Dedifferentiated amniotic fluid mesenchymal stem cell (primary cell): ENCODE data around the gene PDIA4.
A peak's percentile ranks its signal among the peaks of the same experiment; 100 is the strongest.
"Not testable (repeated sequence)": the region's sequence is repeated elsewhere in the genome, so short reads cannot be mapped to it uniquely, and the experiment has no call there.

Experiments used
- DNase-seq: peaks from one replicate; pipeline ENCODE4 v3.0.0-alpha.2; 2016; ENCODE audit errors: extremely low spot score

Gene PDIA4

DNA sequence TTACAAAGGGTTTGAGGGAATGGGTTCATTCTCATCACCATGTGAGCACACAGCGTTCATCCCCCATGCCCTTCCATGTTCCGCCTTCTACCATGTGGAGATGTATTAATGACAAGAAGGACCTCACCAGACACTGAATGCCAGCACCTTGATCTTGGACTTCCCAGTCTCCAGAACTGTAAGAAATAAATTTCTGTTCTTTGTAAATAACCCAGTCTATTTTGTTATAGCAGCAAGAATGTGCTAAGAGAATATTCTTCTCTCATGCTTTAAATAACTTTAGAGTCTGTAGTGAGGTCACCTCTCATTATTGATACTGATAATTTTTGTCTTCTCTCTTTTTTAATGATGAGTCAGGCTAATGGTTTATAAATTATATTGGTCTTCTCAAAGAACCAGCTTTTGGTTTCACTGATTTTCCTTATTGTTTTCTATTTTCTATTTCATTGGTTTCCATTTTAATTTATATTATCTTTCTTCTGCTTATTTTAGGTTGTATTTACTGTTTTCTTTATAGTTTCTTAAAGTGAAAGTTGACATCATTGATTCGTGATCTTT lies 3.1 kb upstream of the PDIA4 start:
- DNase-seq = no peak

- DNase-seq = not testable (repeated sequence)
These were observed 2.1 kb upstream of the PDIA4 start for GRCh38 chr7:149030439-149030838.

DNA sequence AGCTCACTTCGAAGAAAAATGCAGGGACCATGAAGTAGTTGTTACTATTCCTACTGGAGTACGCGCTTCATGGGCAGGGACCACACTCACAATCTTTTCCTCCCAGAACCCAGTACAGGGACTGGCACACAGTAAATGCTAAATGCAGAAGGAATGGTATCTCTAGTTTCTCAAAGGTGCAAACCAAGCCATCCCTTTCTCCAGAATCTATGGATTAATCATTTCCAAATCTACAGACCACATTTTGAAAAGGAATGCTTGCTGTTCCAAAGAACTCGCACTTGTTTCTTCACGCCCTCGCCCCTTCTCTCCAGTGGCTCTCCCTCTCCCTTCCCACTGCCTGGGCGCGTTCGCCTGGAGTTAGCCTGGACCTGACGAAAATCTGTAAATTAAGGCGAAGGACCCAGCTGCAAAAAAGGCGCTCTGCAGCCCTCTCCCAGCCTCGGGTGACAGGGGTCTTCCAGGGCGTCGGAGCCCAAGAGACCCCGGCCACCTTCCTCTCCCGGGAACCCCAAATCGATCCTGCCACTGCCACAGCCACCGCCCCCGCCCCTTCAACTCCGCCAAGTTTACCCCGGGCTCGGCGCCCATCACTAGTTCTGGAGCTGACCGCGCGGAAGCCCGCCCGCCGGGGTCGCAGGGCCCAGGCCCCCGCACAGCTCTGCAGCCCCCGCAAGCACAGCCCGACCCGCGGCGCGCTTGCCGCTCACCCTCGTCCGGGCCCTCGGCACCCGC lies 527 bp downstream of the PDIA4 start:
- DNase-seq = peak; percentile 21

- DNase-seq = no peak
These were observed 1.2 kb downstream of the PDIA4 start for GRCh38 chr7:149027055-149027454.

GRCh38 chr7:149023662-149024061 lies 4.6 kb downstream of the PDIA4 start:
- no peak for DNase-seq

DNA sequence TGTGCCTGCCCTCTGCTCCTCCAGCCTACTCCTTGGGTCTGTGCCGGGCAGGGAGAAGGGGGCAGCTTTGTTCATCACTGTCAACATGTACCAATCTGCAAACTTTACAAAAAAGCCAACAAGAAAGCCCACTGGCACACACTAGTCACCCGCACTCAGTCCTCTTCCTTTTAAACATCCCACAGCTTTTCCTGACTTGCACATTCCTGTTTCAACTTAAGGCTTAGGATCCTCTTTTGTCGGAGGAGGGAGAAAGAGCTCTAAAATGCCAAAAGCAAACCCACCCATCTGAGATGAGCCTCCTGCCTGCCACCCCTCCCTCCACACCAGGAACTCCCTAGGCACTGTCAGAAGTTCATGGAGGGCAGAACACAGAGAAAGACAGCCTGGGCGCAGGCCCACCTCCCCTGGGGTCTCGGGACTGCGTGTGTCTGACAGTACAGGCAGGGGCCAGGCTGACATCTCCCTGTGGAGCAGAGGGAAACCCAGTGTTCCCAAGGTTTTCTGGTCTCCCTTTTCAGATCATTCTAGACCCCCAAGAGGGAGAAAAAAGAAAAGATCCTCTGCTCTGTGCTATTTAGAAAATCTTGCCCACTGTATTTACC lies 5.4 kb downstream of the PDIA4 start:
- no peak for DNase-seq

DNA sequence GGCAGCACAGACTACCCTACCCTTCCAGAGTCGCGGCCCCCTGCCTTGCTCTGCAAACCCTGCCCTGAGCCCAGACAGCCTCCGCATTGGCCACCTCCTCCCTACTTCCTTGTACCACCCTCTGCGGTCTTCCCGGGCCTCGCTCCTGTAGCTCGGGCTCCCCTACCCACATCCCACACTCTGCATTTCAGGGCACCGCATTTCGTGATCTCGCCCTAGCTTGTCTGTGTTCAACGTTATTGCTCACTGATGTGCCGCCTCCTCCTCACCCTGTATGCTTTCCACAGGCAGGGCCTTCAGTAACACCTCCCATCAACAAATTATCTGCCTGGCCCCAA lies 6.6 kb downstream of the PDIA4 start:
- DNase-seq = no peak

- no peak for DNase-seq
These were observed 7.8 kb downstream of the PDIA4 start for GRCh38 chr7:149020483-149020882.

- no peak for DNase-seq
These were observed 11.4 kb downstream of the PDIA4 start for GRCh38 chr7:149016876-149017275.

GRCh38 chr7:149014309-149014708 lies 14.0 kb downstream of the PDIA4 start:
- no peak for DNase-seq

DNA sequence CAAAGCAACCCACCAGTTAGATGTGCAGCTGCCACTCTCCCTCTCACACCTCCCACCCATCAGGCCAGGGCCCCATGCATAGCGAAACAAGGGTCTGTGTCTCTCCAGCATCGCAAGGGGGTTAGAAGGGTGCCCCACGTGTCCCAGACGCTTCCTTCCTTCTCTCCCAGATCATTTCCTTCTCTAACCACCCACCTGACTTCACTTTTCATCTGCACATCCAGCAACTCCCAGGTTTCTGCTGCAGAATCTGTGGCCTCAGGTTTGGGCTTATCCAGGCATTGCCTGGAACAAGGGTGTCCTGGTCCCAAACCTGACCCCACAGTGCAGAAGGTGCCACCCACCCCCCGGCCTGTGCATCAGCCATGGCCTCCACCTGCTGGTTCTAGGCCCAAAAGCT lies 14.4 kb downstream of the PDIA4 start:
- no peak for DNase-seq

GRCh38 chr7:149012730-149013129 lies 15.6 kb downstream of the PDIA4 start:
- not testable (repeated sequence) for DNase-seq

GRCh38 chr7:149011491-149011890 lies 16.8 kb downstream of the PDIA4 start:
- DNase-seq = no peak

- DNase-seq = no peak
These were observed 17.9 kb downstream of the PDIA4 start for GRCh38 chr7:149010451-149010850.

DNA sequence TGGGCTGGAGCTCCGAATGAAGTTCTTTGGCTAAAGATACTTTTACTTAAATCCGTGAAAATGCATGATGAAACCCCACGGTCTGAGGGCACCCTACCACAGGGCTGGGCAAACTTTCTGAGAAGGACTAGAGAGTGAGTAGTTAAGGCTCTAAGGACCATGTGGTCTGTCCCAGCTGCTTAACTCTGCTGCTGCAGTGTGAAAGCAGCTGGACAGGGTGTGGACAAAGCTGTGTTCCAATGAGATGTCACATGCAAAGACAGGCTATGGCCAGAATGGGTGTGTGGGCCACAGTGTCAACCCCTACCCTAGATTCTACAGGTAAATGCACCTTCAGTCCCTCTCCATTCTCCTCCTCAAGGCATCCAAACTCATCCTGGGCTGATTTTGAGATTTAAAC lies 18.8 kb downstream of the PDIA4 start:
- no peak for DNase-seq

- no peak for DNase-seq
These were observed 20.7 kb downstream of the PDIA4 start for GRCh38 chr7:149007611-149008010.

GRCh38 chr7:149007146-149007545 lies 21.2 kb downstream of the PDIA4 start:
- no peak for DNase-seq

- no peak for DNase-seq
These were observed 22.0 kb downstream of the PDIA4 start for GRCh38 chr7:149006345-149006725.

DNA sequence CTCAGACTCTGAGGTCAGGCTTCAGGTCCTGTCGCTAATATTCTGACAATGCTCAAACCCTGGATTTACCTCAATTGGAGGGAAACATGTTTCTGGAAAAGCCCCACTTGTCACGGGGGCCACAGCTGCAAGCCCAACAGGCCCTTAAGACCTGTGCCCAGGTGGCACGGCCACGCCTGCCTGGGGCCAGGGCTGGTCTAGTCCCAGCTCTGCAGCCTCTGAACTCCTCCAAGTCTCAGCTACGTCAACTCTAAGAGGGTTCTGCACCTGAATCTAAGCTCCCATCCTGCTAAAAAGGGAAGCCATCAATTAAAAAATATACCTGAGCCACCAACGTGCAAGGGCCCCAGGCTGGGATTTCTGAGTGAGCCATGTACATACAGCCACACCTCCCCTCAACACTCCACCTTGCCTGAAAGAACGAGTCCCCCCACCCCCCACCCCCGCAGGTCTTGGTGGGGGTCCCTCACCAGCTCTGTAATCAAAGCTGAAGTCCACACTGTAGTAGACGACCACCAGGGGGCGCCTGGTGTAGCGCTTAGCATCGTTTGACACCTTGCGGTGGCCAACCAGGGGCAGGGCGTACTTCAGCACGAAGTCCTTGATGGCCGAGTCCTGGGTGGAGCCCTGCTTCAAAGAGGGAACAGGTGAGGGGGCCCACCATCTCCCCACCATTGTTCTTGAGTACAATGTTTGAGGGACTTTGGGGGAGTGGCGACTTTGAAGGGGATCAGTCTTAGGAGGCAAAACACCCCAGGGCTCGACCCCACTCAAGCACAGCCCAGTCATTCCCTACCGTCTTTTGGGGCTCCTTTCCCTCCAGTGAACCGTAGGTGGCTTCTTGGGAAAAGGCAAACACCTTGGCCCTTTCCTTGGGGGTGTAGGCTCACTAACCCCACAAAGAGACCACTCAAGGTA lies 22.6 kb downstream of the PDIA4 start:
- no peak for DNase-seq

DNA sequence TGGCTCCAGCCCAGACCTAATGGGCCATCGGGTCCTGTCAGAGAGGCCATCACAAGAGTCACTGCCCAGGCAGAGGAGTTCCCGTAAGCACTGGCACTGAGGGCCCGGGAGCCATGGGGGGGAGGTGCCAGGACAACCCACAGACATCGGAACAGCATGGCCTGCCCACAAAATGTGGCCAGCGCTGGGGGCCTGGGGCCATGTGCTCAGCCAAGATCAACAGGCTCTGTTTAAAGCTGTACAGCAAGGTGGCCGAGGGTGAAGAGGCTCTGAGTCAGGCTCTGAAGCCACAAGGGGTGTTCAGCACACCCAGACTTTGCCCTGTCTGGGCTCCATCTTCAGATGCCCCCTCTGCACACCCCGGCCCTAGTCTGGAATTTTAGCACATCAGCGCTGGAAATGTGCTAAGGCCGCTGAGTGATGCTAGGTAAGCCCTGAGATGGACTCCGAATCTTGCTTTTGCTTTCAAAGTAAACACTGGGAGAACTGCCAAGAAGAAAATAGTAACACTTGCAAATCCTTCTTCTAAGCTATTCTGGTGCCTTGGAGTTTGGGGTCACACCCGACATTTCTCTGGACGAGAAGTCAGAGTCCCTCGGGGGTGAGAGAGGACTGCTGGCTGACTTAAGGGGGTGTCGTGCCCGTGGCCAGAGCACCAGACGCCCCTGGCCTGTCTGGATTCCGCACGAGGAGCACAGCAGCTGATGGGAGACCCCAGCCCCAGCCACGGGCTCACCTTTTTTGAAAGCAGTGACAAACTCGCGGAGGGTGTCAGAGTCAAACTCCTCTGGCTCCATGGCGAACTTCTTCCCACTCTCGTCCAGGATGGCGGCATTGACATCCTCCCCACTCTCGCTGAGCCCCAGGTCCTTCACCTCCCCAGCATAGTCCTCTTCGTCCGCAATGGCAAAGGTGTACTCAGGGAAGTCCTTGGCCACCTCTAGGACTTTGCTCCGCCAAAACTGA lies 23.6 kb downstream of the PDIA4 start:
- DNase-seq = no peak

DNA sequence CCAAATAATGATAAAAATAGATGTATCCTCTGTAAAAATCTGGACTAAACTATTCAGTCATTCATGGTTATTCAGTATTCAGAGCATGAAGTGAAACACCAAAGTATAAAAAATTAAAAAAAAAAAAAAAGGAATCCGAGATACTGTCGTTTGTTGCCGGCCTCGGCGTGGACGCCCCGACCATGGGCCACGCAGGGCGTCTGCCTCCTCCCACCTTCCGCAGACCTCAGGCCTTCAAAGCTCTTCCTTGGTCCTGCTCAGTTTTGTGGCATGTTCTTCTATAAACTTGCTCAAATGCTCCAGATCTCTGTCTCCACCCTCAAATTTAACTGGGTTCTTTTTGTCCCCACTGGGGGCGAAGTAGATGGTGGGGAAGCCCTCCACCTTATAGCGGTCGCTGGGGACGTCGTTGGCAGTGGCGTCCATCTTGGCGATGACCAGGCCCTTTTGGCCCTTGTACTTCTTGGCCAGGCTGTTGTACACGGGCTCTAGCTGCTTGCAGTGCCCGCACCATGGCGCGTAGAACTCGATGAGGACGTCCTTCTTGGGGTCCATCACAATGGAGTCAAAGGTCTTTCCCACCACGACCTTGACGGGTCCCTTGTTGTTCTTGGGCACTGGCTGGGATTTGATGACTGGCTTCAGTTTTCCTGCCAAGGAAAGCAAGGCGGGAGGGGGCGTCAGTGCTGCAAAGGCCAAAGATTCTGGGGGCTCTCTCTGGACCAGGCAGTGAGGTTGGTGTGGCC lies 24.6 kb downstream of the PDIA4 start:
- DNase-seq = no peak
